Measurements from ENCODE around the gene CTXN1.
"Not testable (repeated sequence)": the region's sequence is repeated elsewhere in the genome, so short reads cannot be mapped to it uniquely, and the experiment has no call there.

CTXN1 gene

GRCh38 chr19:7961920-7962626 lies 36.1 kb upstream of the CTXN1 start:
- DNase-seq (ENCODE audit: low read depth): no peak

GRCh38 chr19:7961082-7961481 lies 35.1 kb upstream of the CTXN1 start:
- not testable (repeated sequence) for H3K4me3 ChIP-seq (ENCODE audit: low read depth, low read length); DNase-seq (ENCODE audit: low read depth)

More at GRCh38 chr19:7961920-7962626, 36.1 kb upstream of the CTXN1 start:
- H3K4me3 ChIP-seq (ENCODE audit: low read depth, low read length): no peak overlapping the region
- TF ChIP-seq, protein P1, sequence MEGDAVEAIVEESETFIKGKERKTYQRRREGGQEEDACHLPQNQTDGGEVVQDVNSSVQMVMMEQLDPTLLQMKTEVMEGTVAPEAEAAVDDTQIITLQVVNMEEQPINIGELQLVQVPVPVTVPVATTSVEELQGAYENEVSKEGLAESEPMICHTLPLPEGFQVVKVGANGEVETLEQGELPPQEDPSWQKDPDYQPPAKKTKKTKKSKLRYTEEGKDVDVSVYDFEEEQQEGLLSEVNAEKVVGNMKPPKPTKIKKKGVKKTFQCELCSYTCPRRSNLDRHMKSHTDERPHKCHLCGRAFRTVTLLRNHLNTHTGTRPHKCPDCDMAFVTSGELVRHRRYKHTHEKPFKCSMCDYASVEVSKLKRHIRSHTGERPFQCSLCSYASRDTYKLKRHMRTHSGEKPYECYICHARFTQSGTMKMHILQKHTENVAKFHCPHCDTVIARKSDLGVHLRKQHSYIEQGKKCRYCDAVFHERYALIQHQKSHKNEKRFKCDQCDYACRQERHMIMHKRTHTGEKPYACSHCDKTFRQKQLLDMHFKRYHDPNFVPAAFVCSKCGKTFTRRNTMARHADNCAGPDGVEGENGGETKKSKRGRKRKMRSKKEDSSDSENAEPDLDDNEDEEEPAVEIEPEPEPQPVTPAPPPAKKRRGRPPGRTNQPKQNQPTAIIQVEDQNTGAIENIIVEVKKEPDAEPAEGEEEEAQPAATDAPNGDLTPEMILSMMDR (IDR thresholded peaks at IDR 0.05; ENCODE audit: low read depth, low read length, missing control alignments): no peak

DNA sequence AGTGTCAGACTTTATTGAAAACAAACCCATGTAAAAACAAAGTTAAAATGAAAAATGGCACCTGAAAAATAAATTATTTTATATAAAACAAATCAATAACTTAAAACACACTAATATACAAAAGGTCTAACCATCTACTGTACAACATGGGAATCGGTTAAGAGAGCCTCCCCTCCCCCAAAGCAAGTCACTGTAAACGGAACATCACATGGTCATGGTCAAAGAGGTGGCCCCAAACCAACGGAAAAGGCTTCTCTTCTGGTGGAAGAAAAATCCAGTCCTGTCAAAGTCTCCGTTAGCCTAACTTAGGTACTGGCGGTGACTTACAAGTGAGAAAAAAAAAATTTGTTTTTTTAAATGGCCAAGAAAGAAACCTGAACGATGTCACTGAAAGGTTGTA lies 33.3 kb upstream of the CTXN1 start:
- TF ChIP-seq, protein P1 (IDR thresholded peaks at IDR 0.05; ENCODE audit: low read depth, low read length, missing control alignments): no peak
- DNase-seq (ENCODE audit: low read depth): no peak

GRCh38 chr19:7955696-7956095 lies 29.8 kb upstream of the CTXN1 start:
- TF ChIP-seq, protein P1 (IDR thresholded peaks at IDR 0.05; ENCODE audit: low read depth, low read length, missing control alignments): no peak
- DNase-seq (ENCODE audit: low read depth): no peak
- no peak overlapping the region for H3K4me3 ChIP-seq (ENCODE audit: low read depth, low read length)

More for the DNA sequence above, 33.3 kb upstream of the CTXN1 start:
- no peak overlapping the region for H3K4me3 ChIP-seq (ENCODE audit: low read depth, low read length)

DNA sequence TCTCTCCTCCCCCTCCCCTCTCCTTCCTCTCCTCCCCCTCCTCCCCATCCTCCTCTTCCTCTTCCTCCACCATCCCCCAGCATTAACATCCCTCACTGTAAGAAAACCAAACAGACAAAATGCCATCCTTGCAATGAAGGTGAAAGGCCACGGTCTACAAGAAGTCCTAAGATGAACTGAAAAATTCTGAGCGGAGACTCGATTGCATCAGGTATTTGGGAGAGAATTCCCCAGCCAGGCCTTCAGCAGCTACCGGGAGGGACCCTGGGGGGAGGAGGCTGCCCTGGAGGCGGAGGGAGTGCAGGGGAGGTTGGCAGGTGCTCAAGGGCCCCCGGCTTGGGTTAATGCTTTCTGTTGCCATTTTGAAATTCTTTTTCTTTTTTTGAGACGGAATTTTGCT lies 27.6 kb upstream of the CTXN1 start:
- no peak for DNase-seq (ENCODE audit: low read depth)
- no peak overlapping the region for H3K4me3 ChIP-seq (ENCODE audit: low read depth, low read length)
- TF ChIP-seq, protein P1 (IDR thresholded peaks at IDR 0.05; ENCODE audit: low read depth, low read length, missing control alignments): no peak

- TF ChIP-seq, protein P1 (IDR thresholded peaks at IDR 0.05; ENCODE audit: low read depth, low read length, missing control alignments): no peak
- no peak for DNase-seq (ENCODE audit: low read depth)
- no peak overlapping the region for H3K4me3 ChIP-seq (ENCODE audit: low read depth, low read length)
Measured at GRCh38 chr19:7953060-7953459, 27.1 kb upstream of the CTXN1 start.

DNA sequence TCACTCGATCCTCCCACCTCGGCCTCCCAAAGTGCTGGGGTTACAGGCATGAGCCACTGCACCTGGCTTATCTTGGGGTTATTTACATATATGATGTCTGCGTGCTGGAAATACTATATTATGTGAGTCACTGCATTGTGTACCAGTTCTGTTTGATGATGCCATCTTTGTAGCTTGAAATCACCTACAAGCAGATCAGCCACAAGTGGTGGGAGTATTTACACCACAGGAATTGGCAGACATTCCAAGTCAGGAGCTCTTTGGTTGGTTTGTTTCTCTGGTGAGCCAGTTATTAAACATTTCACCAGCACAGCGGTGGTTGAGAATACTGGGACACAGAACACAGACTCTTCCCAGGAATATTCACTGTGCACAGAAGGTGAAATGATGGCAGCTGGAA lies 22.0 kb upstream of the CTXN1 start:
- no peak overlapping the region for H3K4me3 ChIP-seq (ENCODE audit: low read depth, low read length)
- TF ChIP-seq, protein P1 (IDR thresholded peaks at IDR 0.05; ENCODE audit: low read depth, low read length, missing control alignments): no peak
- no peak for DNase-seq (ENCODE audit: low read depth)
